PC-9 (cell line): ENCODE measurements around the gene IGF2.

ENCODE experiments used
- CTCF ChIP-seq: fragments of 200-600 bp; sonication (generic); conservative IDR thresholded peaks from 2 replicates; pipeline ENCODE4 v1.6.1; 2017; ENCODE audit warnings: mixed run types, antibody characterized with exemption, mild to moderate bottlenecking, moderate library complexity
- EZH2 ChIP-seq: fragments of 200-600 bp; sonication (generic); IDR thresholded peaks from 2 replicates; pipeline ENCODE4 v1.8.0; 2017; ENCODE audit warnings: antibody characterized with exemption, low read depth

GRCh38 chr11:2093575-2094353, 45.4 kb downstream of the IGF2 start:
- TF ChIP-seq CTCF (no peak), EZH2 (no peak)
